AG04449 (cell line): ENCODE measurements around the gene GPR55.

ENCODE experiments used
- CTCF ChIA-PET: fragments of 350-600 bp; formaldehyde crosslinking; extraction: SDS; loops from one replicate; lab custom pipeline; 2021; ENCODE audit warnings: antibody characterized with exemption; lab: Yijun Ruan, JAX
- POLR2A ChIA-PET: fragments of 400-600, 350-600 bp; formaldehyde crosslinking; extraction: SDS; loops from one replicate; lab custom pipeline; 2020; ENCODE audit warnings: antibody characterized with exemption, inconsistent platforms; lab: Yijun Ruan, JAX
- DNase-seq: peaks from one replicate; pipeline ENCODE4 v3.0.0-alpha.2; 2010; ENCODE audit warnings: low read depth, low spot score
- H3K4me3 ChIP-seq: 2 replicates; pipeline ENCODE4 v1.5.1; 2011; ENCODE audit warnings: low read depth, mild to moderate bottlenecking, control low read depth, low read length
- CTCF ChIP-seq: IDR thresholded peaks from one replicate; pipeline ENCODE4 v1.5.1; 2011; ENCODE audit warnings: mild to moderate bottlenecking, moderate library complexity, low read length, control low read depth, inconsistent platforms; ENCODE audit not compliant: insufficient read depth; ENCODE audit errors: missing control alignments

Gene GPR55

GRCh38 chr2:230952226-230952956 is 27.3 kb upstream of the GPR55 start:
- ChIA-PET POLR2A (no interaction called here), CTCF (no interaction called here)
- DNase-seq: no peak
- TF ChIP-seq CTCF: no peak
- H3K4me3 ChIP-seq: no peak overlapping the region

GRCh38 chr2:230951396-230951795 is 26.4 kb upstream of the GPR55 start:
- ChIA-PET POLR2A (no interaction called here), CTCF (no interaction called here)
- no peak for TF ChIP-seq CTCF
- H3K4me3 ChIP-seq: no peak overlapping the region
- DNase-seq: no peak

DNA sequence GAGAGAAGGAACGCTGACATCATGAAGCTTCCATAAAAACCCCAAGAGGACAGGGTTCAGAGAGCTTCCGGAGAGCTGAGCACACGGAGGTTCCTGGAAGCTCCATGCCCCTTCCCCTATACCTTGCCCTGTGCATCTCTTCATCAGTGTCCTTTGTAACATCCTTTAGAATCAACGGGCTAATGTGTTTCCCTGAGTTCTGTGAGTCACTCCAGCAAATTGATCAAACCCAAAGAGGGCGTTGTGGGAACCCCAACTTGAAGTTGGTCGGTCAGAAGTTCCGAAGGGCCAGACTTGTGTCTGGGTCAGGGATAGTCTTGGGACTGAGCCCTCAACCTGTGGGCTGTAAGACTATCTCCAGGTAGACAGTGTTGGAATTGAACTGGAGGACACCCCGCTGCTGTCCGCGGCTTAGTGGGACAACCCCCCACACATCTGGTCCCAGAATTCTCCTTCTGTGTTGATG is 25.9 kb upstream of the GPR55 start:
- CTCF ChIA-PET: no interaction called here
- POLR2A ChIA-PET: no interaction called here
- H3K4me3 ChIP-seq: no peak overlapping the region
- TF ChIP-seq CTCF: no peak
- DNase-seq: no peak

GRCh38 chr2:230949966-230950873 is 25.2 kb upstream of the GPR55 start:
- POLR2A ChIA-PET: no interaction called here
- TF ChIP-seq CTCF: no peak
- DNase-seq: no peak

DNA sequence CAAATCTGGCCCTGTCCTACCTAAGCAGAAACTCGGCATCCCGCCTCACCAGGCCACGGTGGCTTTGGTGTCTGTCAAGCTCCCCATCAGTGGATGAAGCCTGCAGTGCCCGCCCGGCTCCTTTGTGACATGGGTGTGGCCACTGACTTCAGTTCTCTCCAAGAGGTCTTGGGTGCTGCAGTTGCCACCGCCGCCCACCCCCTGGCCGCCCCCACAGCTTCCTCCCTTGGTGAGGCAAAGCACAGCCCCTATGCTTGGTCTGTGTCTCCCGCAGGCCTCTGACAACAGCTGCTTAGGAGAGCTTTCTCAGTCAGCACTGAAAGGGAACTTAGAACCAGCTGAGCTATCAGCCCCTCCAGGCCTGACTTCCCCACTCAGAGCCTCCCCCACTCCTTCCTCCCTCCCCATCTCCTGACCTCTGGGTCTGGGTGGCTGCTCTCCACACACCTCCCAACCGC is 22.9 kb upstream of the GPR55 start:
- ChIA-PET CTCF (interaction anchor here (1.6 kb wide), 1 partner anchor 45 kb away, joined by 4 read pairs; no protein-coding TSS in a partner anchor), POLR2A (no interaction called here)
- no peak overlapping the region for H3K4me3 ChIP-seq
- no peak for DNase-seq
- no peak for TF ChIP-seq CTCF

More at GRCh38 chr2:230949966-230950873, 25.2 kb upstream of the GPR55 start:
- no peak overlapping the region for H3K4me3 ChIP-seq
- CTCF ChIA-PET: no interaction called here

DNA sequence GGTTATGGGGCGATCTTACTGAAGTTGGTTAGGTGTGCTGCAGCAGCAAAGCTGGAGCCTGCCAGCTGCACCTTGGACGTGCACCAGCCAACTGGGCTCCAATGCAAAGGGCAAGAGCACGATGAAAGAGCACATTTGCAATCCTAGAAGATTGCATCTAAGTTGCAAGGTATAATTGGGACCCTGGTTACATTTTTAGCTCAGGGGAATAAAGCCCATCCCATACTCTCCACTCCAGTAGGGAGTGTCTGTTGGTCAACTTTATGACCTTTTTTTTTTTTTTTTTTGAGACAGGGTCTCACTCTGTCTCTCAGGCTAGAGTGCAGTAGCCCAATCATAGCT is 22.2 kb upstream of the GPR55 start:
- DNase-seq: no peak
- no peak overlapping the region for H3K4me3 ChIP-seq
- POLR2A ChIA-PET: no interaction called here
- TF ChIP-seq CTCF: no peak
- CTCF ChIA-PET: no interaction called here
